Measurements from ENCODE around the gene ISL2.

Gene ISL2

DNA sequence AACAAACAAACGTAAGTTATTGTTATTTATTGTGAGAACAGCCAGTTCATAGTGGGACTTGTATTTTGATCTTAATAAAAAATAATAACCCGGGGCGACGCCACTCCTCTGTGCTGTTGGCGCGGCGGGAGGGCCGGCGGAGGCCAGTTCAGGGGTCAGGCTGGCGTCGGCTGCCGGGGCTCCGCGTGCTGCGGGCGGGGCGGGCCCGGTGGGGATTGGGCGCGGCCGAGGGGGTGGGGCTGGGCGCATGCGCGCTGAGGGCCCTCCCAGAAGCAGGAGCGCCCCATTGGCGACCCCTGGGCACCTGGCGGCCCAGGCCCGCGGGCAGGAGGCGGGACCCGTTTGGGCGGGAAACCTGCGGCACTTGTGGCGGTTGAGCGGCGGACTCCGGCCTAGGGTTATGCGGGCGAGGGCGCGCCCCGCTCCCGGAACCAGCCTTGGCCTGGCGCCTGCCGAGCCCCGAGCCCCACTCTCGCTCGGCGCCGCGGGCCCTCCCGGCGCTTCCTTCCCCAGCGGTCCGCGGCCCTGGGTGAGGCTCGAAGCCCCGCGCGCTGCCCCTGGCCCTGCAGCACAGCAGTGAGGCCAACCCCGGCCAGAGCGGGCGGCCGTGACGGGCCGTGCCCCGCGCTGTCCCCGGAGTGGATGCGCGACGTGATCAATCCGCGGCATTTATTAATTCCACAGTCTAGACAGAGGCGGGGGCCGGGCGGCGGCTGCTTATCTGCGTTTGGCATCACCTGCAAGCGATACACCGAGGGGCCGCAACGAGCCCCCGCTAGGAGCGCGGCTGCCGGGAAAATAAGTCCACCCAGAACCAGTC is 6.0 kb downstream of the ISL2 start:
- Histone ChIP-seq H3K4me1 (ENCODE audit: control insufficient read depth, insufficient read depth, low read length) (peaks cover 59% of the 10 kb centered on the region), H3K9me3 (ENCODE audit: control insufficient read depth in 2 of 2, low read length in 2 of 2) (no peaks in the 10 kb centered on the region), H3K36me3 (ENCODE audit: control insufficient read depth in 2 of 2, insufficient read depth in 2 of 2, low read length in 2 of 2) (no peaks in the 10 kb centered on the region), H3K4me3 (ENCODE audit: low read length in 2 of 2) (peak overlapping the region; percentile 20 to 86), H3K27me3 (ENCODE audit: control insufficient read depth in 1 of 2, insufficient read depth in 2 of 2, low read length in 2 of 2) (peaks cover 0 to 2% of the 10 kb centered on the region in 2 donors), H3K9ac (ENCODE audit: low read length in 2 of 2) (peak overlapping the region; percentile 62 to 68), H3K27ac (ENCODE audit: low read length) (peak overlapping the region; percentile 93)

DNA sequence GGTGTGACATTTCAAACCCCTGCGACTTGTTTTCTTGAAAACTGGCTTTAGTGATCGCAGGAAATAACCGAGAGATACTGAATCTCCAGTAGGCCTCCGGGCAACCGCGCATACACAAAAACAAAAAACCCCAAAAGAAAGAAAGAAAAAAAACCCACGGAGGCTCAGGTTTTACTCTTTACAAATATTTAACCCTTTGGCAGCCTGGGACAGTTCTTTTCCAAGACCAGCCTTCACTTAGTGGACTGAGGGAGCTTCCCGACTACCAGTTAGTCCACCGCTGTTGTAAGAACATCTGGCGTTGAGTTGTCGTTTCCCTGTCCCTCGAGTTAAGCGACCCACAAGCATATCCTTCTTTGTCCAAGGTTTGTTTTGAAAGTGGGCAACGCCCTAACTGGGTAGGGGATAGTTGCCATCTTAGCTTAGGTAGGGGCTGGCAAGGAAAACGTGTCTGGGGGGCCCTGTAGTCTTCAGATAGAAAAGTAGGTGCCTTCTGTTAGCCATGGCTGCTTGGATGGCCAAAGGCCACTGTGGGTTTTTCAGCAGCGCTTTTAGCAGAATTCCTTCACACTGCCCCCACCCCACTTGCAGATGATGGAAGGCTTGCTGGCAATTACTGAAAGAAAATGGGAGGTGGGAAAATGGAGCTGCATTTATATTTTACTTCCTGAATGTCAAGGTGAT is 6.9 kb downstream of the ISL2 start:
- Histone ChIP-seq H3K4me3 (ENCODE audit: low read length in 2 of 2) (peak overlapping the region; percentile 20 to 68), H3K9me3 (ENCODE audit: control insufficient read depth in 2 of 2, low read length in 2 of 2) (no peaks in the 10 kb centered on the region), H3K27me3 (ENCODE audit: control insufficient read depth in 1 of 2, insufficient read depth in 2 of 2, low read length in 2 of 2) (peaks cover 0 to 2% of the 10 kb centered on the region in 2 donors), H3K9ac (ENCODE audit: low read length in 2 of 2) (peak overlapping the region; percentile 47 to 59), H3K4me1 (ENCODE audit: control insufficient read depth, insufficient read depth, low read length) (peaks cover 58% of the 10 kb centered on the region), H3K36me3 (ENCODE audit: control insufficient read depth in 2 of 2, insufficient read depth in 2 of 2, low read length in 2 of 2) (no peaks in the 10 kb centered on the region), H3K27ac (ENCODE audit: low read length) (peak overlapping the region; percentile 93)

DNA sequence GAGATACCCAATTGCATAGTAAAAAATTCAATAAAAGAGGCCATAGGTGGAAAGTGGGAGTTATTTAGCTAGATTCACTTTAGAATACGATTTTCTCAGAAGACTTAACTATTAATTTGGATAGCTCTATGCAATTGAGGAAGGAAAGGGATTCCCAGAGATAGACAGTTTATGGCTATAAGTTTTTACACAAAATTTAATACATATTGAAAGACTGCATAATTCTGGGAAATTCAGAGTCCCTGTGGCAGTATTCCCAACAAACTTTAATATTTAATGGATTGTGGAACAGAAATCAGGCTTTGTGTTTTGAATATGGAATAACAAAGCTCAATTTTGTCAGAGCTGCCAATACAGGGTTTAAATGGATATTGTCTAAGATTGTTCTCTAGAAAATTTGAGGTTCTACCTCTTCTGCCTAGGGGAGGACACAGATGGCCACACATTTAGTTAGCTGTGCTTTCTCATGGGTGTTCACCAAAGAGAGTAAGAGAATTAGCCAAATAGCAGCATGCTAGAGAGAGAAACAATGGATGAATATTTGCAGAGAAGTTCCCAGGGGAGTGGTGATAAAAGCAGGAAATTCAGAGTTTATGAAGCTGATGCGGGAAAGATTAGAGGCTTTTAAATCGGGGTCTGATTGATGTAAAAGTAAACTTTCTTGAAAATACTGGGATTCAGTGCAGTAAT is 8.5 kb downstream of the ISL2 start:
- Histone ChIP-seq H3K27me3 (ENCODE audit: control insufficient read depth in 1 of 2, insufficient read depth in 2 of 2, low read length in 2 of 2) (no peaks in the 10 kb centered on the region), H3K9ac (ENCODE audit: low read length in 2 of 2) (peak overlapping the region; percentile 74), H3K4me1 (ENCODE audit: control insufficient read depth, insufficient read depth, low read length) (peaks cover 47% of the 10 kb centered on the region), H3K9me3 (ENCODE audit: control insufficient read depth in 2 of 2, low read length in 2 of 2) (no peaks in the 10 kb centered on the region), H3K36me3 (ENCODE audit: control insufficient read depth in 2 of 2, insufficient read depth in 2 of 2, low read length in 2 of 2) (no peaks in the 10 kb centered on the region), H3K27ac (ENCODE audit: low read length) (peak overlapping the region; percentile 81), H3K4me3 (ENCODE audit: low read length in 2 of 2) (peak overlapping the region; percentile 73 to 77)

DNA sequence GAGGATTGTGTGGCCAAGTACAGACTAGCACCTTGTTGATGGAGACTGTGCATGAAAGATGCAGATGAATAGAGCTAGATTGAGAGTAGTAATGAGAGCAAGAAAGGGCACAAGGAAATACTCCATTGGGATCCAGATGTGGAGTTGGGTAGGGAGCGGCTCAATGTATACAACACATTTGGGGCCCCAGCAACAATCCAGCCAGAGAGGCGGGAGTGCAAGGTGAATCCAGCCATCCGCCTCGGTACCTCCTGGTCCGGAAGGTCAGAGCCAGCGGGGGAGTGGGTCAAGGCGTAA is 9.0 kb downstream of the ISL2 start:
- Histone ChIP-seq H3K27me3 (ENCODE audit: control insufficient read depth in 1 of 2, insufficient read depth in 2 of 2, low read length in 2 of 2) (no peaks in the 10 kb centered on the region), H3K9me3 (ENCODE audit: control insufficient read depth in 2 of 2, low read length in 2 of 2) (no peaks in the 10 kb centered on the region), H3K4me1 (ENCODE audit: control insufficient read depth, insufficient read depth, low read length) (peaks cover 43% of the 10 kb centered on the region), H3K36me3 (ENCODE audit: control insufficient read depth in 2 of 2, insufficient read depth in 2 of 2, low read length in 2 of 2) (no peaks in the 10 kb centered on the region), H3K4me3 (ENCODE audit: low read length in 2 of 2) (peak overlapping the region; percentile 73 to 77), H3K27ac (ENCODE audit: low read length) (peak overlapping the region; percentile 81), H3K9ac (ENCODE audit: low read length in 2 of 2) (peak overlapping the region; percentile 74)

DNA sequence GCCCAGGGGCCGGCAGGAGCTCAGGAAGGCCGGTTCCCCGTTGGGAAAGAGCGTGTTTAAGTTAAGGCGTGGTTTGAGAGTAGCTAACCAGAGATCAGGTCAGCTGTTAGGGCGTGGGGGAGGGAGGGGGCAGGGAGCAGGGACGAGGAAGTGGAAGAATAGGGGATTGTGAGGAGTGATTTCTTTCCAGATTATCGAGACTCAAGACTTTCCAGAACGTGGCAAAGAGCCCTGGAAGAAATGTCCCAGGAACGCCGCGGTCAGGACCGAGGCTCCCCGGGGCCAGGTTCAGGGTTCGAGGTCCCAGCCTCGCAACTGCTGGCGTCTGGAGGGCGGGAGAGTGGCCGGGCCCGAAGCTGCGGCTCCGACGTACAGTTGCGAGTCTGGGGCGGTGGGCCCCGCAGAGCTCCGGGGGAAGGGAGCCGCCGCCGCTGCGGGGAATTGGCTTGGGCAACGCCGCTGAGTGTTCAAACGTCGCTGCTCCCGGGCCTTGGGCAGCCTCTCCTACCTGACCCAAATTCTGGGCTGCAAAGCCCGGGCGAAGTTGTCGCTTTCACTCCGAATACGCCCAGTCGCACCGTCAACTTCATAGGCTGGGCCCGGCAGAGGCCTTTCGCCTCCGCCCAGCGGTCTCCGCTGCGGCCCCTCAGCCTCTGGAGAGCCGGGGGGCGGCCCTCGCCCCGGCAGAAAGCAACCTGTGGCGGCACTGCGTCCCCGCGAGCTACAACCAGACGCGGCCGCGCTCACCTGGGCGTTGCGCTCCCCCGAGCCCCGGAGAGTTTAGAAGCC is 9.5 kb downstream of the ISL2 start:
- H3K4me3 ChIP-seq (ENCODE audit: low read length in 2 of 2) = peak overlapping the region; percentile 73 to 77
- H3K4me1 ChIP-seq (ENCODE audit: control insufficient read depth, insufficient read depth, low read length) = peaks cover 37% of the 10 kb centered on the region
- H3K27me3 ChIP-seq (ENCODE audit: control insufficient read depth in 1 of 2, insufficient read depth in 2 of 2, low read length in 2 of 2) = no peaks in the 10 kb centered on the region
- H3K27ac ChIP-seq (ENCODE audit: low read length) = peak overlapping the region; percentile 81
- no peaks in the 10 kb centered on the region for H3K36me3 ChIP-seq (ENCODE audit: control insufficient read depth in 2 of 2, insufficient read depth in 2 of 2, low read length in 2 of 2)
- peak overlapping the region; percentile 74 for H3K9ac ChIP-seq (ENCODE audit: low read length in 2 of 2)
- no peaks in the 10 kb centered on the region for H3K9me3 ChIP-seq (ENCODE audit: control insufficient read depth in 2 of 2, low read length in 2 of 2)

DNA sequence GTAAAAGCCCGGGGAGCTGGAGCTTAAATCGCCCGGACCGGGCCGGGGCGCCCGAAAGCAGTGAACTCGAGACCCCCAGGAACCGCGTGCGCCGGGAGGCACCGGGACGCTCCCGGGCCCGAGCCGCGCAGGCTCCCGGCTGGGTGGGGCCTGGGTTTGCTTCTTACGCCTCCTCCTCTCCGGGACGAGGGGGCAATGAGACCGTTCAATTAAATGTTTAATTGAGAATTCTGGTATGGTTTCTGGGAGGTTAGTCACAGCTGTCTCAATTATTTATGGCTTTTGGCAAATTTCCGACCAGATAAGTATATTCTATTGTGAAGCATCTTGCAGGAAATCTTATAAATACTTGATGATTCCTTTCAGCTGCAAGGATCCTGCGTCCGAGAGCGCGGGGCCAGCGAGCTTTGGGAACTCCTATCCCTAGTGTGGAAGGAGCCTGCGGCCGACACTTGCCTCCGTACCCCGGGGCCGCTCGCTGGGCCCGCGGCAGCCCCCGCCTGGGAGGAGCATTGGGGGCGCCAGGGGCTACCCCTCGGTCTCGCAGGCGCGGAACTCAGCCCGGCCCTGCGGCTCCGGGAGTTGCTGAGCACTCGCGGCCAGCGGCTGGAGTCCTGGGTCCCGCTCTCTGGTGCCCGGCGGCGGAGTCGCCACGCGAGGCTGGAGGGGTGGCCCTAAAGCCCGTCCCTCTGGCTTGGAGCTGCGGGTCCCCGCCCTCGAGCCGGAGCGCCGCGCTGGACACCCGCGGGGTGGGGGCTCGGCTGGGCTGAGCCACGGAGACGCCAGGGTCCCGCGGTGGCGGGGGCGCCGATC is 10.3 kb downstream of the ISL2 start:
- Histone ChIP-seq H3K4me1 (ENCODE audit: control insufficient read depth, insufficient read depth, low read length) (peaks cover 29% of the 10 kb centered on the region), H3K27ac (ENCODE audit: low read length) (peak overlapping the region; percentile 81), H3K27me3 (ENCODE audit: control insufficient read depth in 1 of 2, insufficient read depth in 2 of 2, low read length in 2 of 2) (no peaks in the 10 kb centered on the region), H3K4me3 (ENCODE audit: low read length in 2 of 2) (peak overlapping the region; percentile 73 to 77), H3K9ac (ENCODE audit: low read length in 2 of 2) (peak overlapping the region; percentile 74), H3K9me3 (ENCODE audit: control insufficient read depth in 2 of 2, low read length in 2 of 2) (no peaks in the 10 kb centered on the region), H3K36me3 (ENCODE audit: control insufficient read depth in 2 of 2, insufficient read depth in 2 of 2, low read length in 2 of 2) (no peaks in the 10 kb centered on the region)

DNA sequence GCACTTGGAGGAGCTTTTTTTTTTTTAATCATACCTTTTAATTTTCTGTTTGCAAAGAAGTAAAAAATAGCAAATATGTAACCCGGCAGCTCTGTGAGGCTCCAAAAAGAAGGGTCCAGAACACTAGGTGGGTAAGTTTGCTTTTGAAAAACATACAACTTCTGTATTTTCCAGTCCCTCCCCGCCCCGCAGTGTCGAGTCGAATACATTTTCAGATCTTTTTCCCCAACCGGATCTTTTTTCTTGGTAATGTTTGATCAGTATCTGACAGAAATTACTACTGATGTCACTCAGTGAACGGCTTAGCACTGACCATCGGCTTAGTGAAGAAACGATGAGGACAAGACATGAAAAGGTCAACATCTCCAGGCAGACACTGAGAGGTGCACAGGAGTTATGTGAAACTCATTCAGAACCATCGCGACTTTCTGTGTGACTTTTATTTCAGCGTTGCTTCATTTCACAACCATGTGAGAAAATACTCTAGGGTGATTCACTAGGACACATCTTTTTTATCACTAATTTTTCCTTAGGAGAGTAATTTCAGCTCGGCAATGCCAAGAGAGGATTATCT is 11.0 kb downstream of the ISL2 start:
- Histone ChIP-seq H3K9ac (ENCODE audit: low read length in 2 of 2) (peak overlapping the region; percentile 74), H3K9me3 (ENCODE audit: control insufficient read depth in 2 of 2, low read length in 2 of 2) (no peaks in the 10 kb centered on the region), H3K27ac (ENCODE audit: low read length) (peak overlapping the region; percentile 81), H3K36me3 (ENCODE audit: control insufficient read depth in 2 of 2, insufficient read depth in 2 of 2, low read length in 2 of 2) (no peaks in the 10 kb centered on the region), H3K4me3 (ENCODE audit: low read length in 2 of 2) (peak overlapping the region; percentile 73 to 77), H3K4me1 (ENCODE audit: control insufficient read depth, insufficient read depth, low read length) (peaks cover 24% of the 10 kb centered on the region), H3K27me3 (ENCODE audit: control insufficient read depth in 1 of 2, insufficient read depth in 2 of 2, low read length in 2 of 2) (no peaks in the 10 kb centered on the region)

DNA sequence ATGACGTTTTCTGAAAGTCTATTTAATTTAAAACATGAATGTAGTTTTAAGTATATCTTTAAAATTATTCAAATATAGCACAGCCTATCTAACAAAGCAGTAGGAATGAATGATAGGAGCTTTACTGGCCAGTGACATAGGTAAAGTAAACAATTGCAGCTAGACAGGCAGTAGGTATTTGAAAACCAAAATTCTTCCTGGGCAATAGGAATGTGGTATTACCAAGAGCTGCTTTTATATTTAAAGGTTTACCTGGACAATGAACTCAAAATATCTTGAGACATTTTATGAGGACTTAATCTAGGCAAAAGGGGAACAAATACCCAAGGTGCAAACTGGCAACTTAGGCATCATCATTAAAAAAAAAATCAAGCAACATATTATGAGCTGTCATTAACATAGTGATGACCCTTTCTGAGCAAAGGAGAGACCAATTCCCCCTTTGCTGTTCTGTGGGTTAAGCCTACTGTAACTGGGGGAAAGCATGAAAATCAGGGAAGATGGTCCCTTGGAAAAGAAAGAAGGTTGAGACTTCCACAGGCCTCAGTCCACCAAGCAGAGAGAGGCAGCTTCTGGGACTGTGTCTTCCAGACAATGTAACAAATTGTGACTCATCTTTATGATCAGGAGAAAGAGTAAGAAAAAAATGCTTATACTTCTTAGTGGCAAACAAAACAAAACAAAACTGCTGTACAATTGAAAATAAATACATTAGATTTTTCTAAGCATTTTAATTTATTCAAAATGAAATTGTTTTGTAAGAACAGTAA is 12.9 kb downstream of the ISL2 start:
- H3K9ac ChIP-seq (ENCODE audit: low read length in 2 of 2) = no peak overlapping the region
- no peak overlapping the region for H3K4me3 ChIP-seq (ENCODE audit: low read length in 2 of 2)
- H3K27me3 ChIP-seq (ENCODE audit: control insufficient read depth in 1 of 2, insufficient read depth in 2 of 2, low read length in 2 of 2) = no peaks in the 10 kb centered on the region
- no peaks in the 10 kb centered on the region for H3K9me3 ChIP-seq (ENCODE audit: control insufficient read depth in 2 of 2, low read length in 2 of 2)
- H3K4me1 ChIP-seq (ENCODE audit: control insufficient read depth, insufficient read depth, low read length) = peaks cover 12% of the 10 kb centered on the region
- no peaks in the 10 kb centered on the region for H3K36me3 ChIP-seq (ENCODE audit: control insufficient read depth in 2 of 2, insufficient read depth in 2 of 2, low read length in 2 of 2)
- H3K27ac ChIP-seq (ENCODE audit: low read length) = no peak overlapping the region

DNA sequence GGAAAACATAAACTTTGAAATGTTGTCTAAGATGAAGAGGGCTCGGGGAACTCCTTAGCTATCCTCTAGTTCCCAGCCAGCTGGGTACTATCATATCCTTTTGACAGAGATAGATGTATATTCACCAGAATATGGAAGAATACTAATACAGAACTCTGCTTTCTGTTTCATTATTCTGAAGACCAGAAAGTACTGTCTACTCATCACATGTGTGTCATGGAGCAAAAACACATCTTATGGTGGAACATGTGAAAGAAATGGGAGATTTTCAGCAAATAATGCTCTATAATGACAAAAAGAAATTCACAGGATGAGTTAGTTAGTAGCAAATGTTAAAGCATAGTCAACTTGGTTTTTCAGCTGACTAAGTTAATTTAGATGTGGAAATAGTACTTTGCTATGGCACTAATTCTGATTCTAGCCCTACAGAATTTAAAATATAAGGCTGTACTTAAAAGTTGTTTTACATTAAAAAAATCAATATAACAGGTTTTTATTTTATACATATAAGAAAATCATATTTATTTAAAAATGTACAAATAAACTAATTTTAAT is 16.5 kb downstream of the ISL2 start:
- Histone ChIP-seq H3K4me3 (ENCODE audit: low read length in 2 of 2) (peak overlapping the region in 1 of 2 donors; percentile 48), H3K36me3 (ENCODE audit: control insufficient read depth in 2 of 2, insufficient read depth in 2 of 2, low read length in 2 of 2) (no peaks in the 10 kb centered on the region), H3K4me1 (ENCODE audit: control insufficient read depth, insufficient read depth, low read length) (no peaks in the 10 kb centered on the region), H3K9me3 (ENCODE audit: control insufficient read depth in 2 of 2, low read length in 2 of 2) (no peaks in the 10 kb centered on the region), H3K27ac (ENCODE audit: low read length) (no peak overlapping the region), H3K9ac (ENCODE audit: low read length in 2 of 2) (no peak overlapping the region), H3K27me3 (ENCODE audit: control insufficient read depth in 1 of 2, insufficient read depth in 2 of 2, low read length in 2 of 2) (no peaks in the 10 kb centered on the region)
